PFSK-1 (cell line): ENCODE measurements around the gene UBL4B.

Experiments
- FOXP2 ChIP-seq: optimal IDR thresholded peaks from 2 replicates; pipeline ENCODE3; 2011; ENCODE audit warnings: borderline replicate concordance, control low read depth, inconsistent platforms; ENCODE audit not compliant: insufficient read depth; ENCODE audit errors: extremely low read length, extremely low read depth
- POLR2AphosphoS5 ChIP-seq: IDR thresholded peaks from 2 replicates; pipeline ENCODE4 v1.6.1; 2012; ENCODE audit warnings: low read depth, mild to moderate bottlenecking, control low read depth, low read length, moderate library complexity
- REST ChIP-seq, 2 experiments: IDR thresholded peaks; 2 replicates each; pipeline versions ENCODE4 v1.6.1 to v1.8.0; 2011 to 2012; ENCODE audit warnings: low read depth in 2 of 2, low read length in 2 of 2, control low read depth in 1 of 2, inconsistent platforms in 1 of 2, mild to moderate bottlenecking in 1 of 2, moderate library complexity in 1 of 2; ENCODE audit not compliant: insufficient read depth in 1 of 2
- SIN3A ChIP-seq: IDR thresholded peaks from 2 replicates; pipeline ENCODE4 v1.6.1; 2012; ENCODE audit warnings: mild to moderate bottlenecking, low read length, moderate library complexity, borderline replicate concordance; ENCODE audit not compliant: insufficient read depth
- TAF1 ChIP-seq: IDR thresholded peaks from 2 replicates; pipeline ENCODE4 v1.6.1; 2012; ENCODE audit warnings: low read length, control low read depth, borderline replicate concordance; ENCODE audit not compliant: insufficient read depth

UBL4B gene

GRCh38 chr1:110085671-110086070 lies 26.6 kb upstream of the UBL4B start:
- TF ChIP-seq FOXP2 (no peak), POLR2AphosphoS5 (no peak), REST (IDR thresholded peaks at IDR 0.05; ENCODE audit: insufficient read depth in 1 of 2, low read depth in 2 of 2, low read length in 2 of 2) (no peak), SIN3A (no peak), TAF1 (no peak)

- TF ChIP-seq TAF1 = no peak
- no peak for TF ChIP-seq SIN3A
- TF ChIP-seq REST (IDR thresholded peaks at IDR 0.05; ENCODE audit: insufficient read depth in 1 of 2, low read depth in 2 of 2, low read length in 2 of 2) = no peak
- TF ChIP-seq FOXP2 = no peak
- no peak for TF ChIP-seq POLR2AphosphoS5
Measured at GRCh38 chr1:110086961-110087360, 25.3 kb upstream of the UBL4B start.

- TF ChIP-seq POLR2AphosphoS5 (no peak), REST (IDR thresholded peaks at IDR 0.05; ENCODE audit: insufficient read depth in 1 of 2, low read depth in 2 of 2, low read length in 2 of 2) (no peak), FOXP2 (no peak), SIN3A (no peak), TAF1 (no peak)
Measured at GRCh38 chr1:110087812-110088738, 24.2 kb upstream of the UBL4B start.

GRCh38 chr1:110088739-110089316 lies 23.4 kb upstream of the UBL4B start:
- TF ChIP-seq FOXP2 = no peak
- TF ChIP-seq POLR2AphosphoS5 = no peak
- no peak for TF ChIP-seq SIN3A
- TF ChIP-seq REST (IDR thresholded peaks at IDR 0.05; ENCODE audit: insufficient read depth in 1 of 2, low read depth in 2 of 2, low read length in 2 of 2) = no peak
- no peak for TF ChIP-seq TAF1
